SK-N-SH treated with all-trans-retinoic acid at 6 μM for 48 hours (cell line): ENCODE data around the gene APBA2.

Source experiments
- ATAC-seq: fragments of 200-7000 bp; cut with Tn5 transposase; 3 replicates; pipeline ENCODE4 v1.9.1; 2020; ENCODE audit warnings: mild to moderate bottlenecking, moderate library complexity
- ARNTL ChIP-seq: fragments of 450-650 bp; formaldehyde crosslinking; IDR thresholded peaks from 2 replicates; pipeline ENCODE4 v1.5.0; 2020; ENCODE audit warnings: low read depth, mild to moderate bottlenecking, moderate library complexity, borderline replicate concordance
- BACH2 ChIP-seq: fragments of 250-450 bp; sonication (Bioruptor Pico); IDR thresholded peaks from 2 replicates; pipeline ENCODE4 v1.9.0; 2021; ENCODE audit warnings: mild to moderate bottlenecking, borderline replicate concordance
- CREB5 ChIP-seq: fragments of 250-450 bp; sonication (Bioruptor Pico); IDR thresholded peaks from 2 replicates; pipeline ENCODE4 v1.5.1; 2020; ENCODE audit warnings: low read depth, mild to moderate bottlenecking, moderate library complexity
- CSDC2 ChIP-seq: fragments of 250-450 bp; sonication (Bioruptor Pico); IDR thresholded peaks from 2 replicates; pipeline ENCODE4 v1.5.0; 2020; ENCODE audit warnings: mild to moderate bottlenecking, moderate library complexity
- CSRNP3 ChIP-seq: fragments of 250-450 bp; sonication (Bioruptor Pico); IDR thresholded peaks from 2 replicates; pipeline ENCODE4 v1.5.1; 2021; ENCODE audit warnings: mild to moderate bottlenecking, moderate library complexity
- ESRRG ChIP-seq: fragments of 250-450 bp; sonication (Bioruptor Pico); IDR thresholded peaks from 2 replicates; pipeline ENCODE4 v1.6.1; 2021; ENCODE audit warnings: mild to moderate bottlenecking
- GLIS3 ChIP-seq: fragments of 250-450 bp; sonication (Bioruptor Pico); IDR thresholded peaks from 2 replicates; pipeline ENCODE4 v1.5.0; 2020; ENCODE audit warnings: mild to moderate bottlenecking, moderate library complexity
- ISL1 ChIP-seq: fragments of 250-450 bp; sonication (Bioruptor Pico); IDR thresholded peaks from 2 replicates; pipeline ENCODE4 v2.1.2; 2022; ENCODE audit warnings: mild to moderate bottlenecking, moderate library complexity
- OSR1 ChIP-seq: fragments of 250-450 bp; sonication (Bioruptor Pico); IDR thresholded peaks from 2 replicates; pipeline ENCODE4 v1.8.0; 2022; ENCODE audit warnings: moderate library complexity, mild to moderate bottlenecking, inconsistent platforms
- PPARA ChIP-seq: fragments of 250-450 bp; sonication (Bioruptor Pico); IDR thresholded peaks from 2 replicates; pipeline ENCODE4 v1.5.0; 2020; ENCODE audit warnings: mild to moderate bottlenecking, borderline replicate concordance
- RARB ChIP-seq: fragments of 250-450 bp; sonication (Bioruptor Pico); IDR thresholded peaks from 2 replicates; pipeline ENCODE4 v1.8.0; 2021; ENCODE audit warnings: mild to moderate bottlenecking, moderate library complexity
- SNAI2 ChIP-seq: fragments of 250-450 bp; sonication (Bioruptor Pico); IDR thresholded peaks from 2 replicates; pipeline ENCODE4 v1.5.0; 2020; ENCODE audit warnings: mild to moderate bottlenecking, moderate library complexity
- TCF4 ChIP-seq: fragments of 250-450 bp; sonication (Bioruptor Pico); IDR thresholded peaks from 2 replicates; pipeline ENCODE4 v1.8.0; 2021; ENCODE audit warnings: mild to moderate bottlenecking, moderate library complexity, borderline replicate concordance
- TOX ChIP-seq: fragments of 250-450 bp; sonication (Bioruptor Pico); IDR thresholded peaks from 2 replicates; pipeline ENCODE4 v1.8.0; 2021; ENCODE audit warnings: mild to moderate bottlenecking, moderate library complexity, borderline replicate concordance
- TSHZ2 ChIP-seq: fragments of 250-450 bp; sonication (Bioruptor Pico); IDR thresholded peaks from 2 replicates; pipeline ENCODE4 v1.5.0; 2020; ENCODE audit warnings: mild to moderate bottlenecking, moderate library complexity
- ZFP3 ChIP-seq: fragments of 250-450 bp; sonication (Bioruptor Pico); IDR thresholded peaks from 2 replicates; pipeline ENCODE4 v1.5.0; 2020; ENCODE audit warnings: mild to moderate bottlenecking, moderate library complexity
- ZFP30 ChIP-seq: fragments of 450-650 bp; formaldehyde crosslinking; IDR thresholded peaks from 2 replicates; pipeline ENCODE4 v1.5.0; 2022; ENCODE audit warnings: mild to moderate bottlenecking, moderate library complexity
- ZNF70 ChIP-seq: fragments of 450-650 bp; formaldehyde crosslinking; IDR thresholded peaks from 2 replicates; pipeline ENCODE4 v1.5.0; 2020; ENCODE audit warnings: mild to moderate bottlenecking, moderate library complexity
- ZNF8 ChIP-seq: fragments of 450-650 bp; formaldehyde crosslinking; IDR thresholded peaks from 2 replicates; pipeline ENCODE4 v1.5.0; 2020; ENCODE audit warnings: mild to moderate bottlenecking, moderate library complexity

APBA2 gene

GRCh38 chr15:29101491-29101890, 215.7 kb downstream of the APBA2 start:
- ATAC-seq: no peak
- TF ChIP-seq PPARA (CRISPR knock-in tag): no peak
- TF ChIP-seq CSDC2 (CRISPR knock-in tag): no peak
- no peak for TF ChIP-seq CSRNP3 (CRISPR knock-in tag)
- TF ChIP-seq ESRRG (CRISPR knock-in tag): no peak
- no peak for TF ChIP-seq ZNF70 (CRISPR knock-in tag)
- no peak for TF ChIP-seq ZFP3
- no peak for TF ChIP-seq ISL1 (CRISPR knock-in tag)
- TF ChIP-seq ARNTL (CRISPR knock-in tag): no peak
- TF ChIP-seq ZFP30 (CRISPR knock-in tag): no peak
- TF ChIP-seq GLIS3 (CRISPR knock-in tag): no peak
- no peak for TF ChIP-seq SNAI2
- TF ChIP-seq TSHZ2 (CRISPR knock-in tag): no peak
- no peak for TF ChIP-seq ZNF8
- no peak for TF ChIP-seq CREB5 (CRISPR knock-in tag)
- TF ChIP-seq OSR1 (CRISPR knock-in tag): no peak

- peak; percentile 79 for ATAC-seq
Measured at GRCh38 chr15:29102173-29102794, 216.5 kb downstream of the APBA2 start.

GRCh38 chr15:29102911-29103823, 217.4 kb downstream of the APBA2 start:
- TF ChIP-seq TSHZ2 (CRISPR knock-in tag) (no peak), BACH2 (CRISPR knock-in tag) (no peak), ISL1 (CRISPR knock-in tag) (no peak), CSDC2 (CRISPR knock-in tag) (no peak), TOX (no peak), OSR1 (CRISPR knock-in tag) (no peak), PPARA (CRISPR knock-in tag) (no peak), ZNF8 (no peak), ZNF70 (CRISPR knock-in tag) (no peak), RARB (CRISPR knock-in tag) (no peak), CSRNP3 (CRISPR knock-in tag) (no peak), TCF4 (no peak)
- no peak for ATAC-seq
